ENCODE results near the gene MOB2. TPM values are rescaled to one million over a fixed set of nuclear protein-coding genes. Genes with fewer than 3 reads are reported as not detected.

Gene MOB2
- total and polyA plus RNA-seq, 4 donors: 8.3 to 18.5 (median 14.8) TPM

DNA sequence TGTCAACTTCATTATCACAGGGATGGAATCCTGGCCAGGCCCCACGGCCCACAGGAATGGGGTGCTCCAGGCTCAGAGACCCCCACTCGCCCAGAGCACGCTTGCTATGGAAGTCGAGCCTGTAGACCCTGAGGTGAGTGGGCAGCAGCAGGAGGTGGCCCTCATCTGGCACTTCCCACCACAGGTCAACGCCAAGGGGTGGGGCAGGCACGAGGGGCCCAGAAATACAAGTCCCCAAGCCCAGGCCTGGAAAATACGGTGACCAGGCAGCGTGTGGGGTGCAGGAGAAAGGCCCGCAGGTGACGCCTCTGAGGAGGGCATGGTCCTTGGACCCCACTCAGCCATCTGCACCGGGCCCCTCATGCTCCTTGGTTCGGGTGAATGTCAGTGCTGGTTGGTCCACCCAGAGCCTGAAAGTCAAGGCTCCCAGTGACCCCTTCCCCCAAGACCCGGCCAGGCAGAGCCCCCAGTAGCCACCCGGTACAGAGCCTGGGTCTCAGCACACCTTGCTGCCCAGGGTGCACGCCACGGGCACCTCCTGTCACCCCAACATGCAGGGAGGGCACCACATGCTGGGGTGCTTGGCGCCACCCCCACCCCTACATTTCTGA is 2.4 kb downstream of the MOB2 start:
- no peak for DNase-seq (ENCODE audit: low spot score)

More for the DNA sequence above, 2.4 kb downstream of the MOB2 start:
- Histone ChIP-seq H3K36me3 (ENCODE audit: control insufficient read depth in 4 of 4, insufficient read depth in 3 of 4, low read depth in 1 of 4, low read length in 3 of 4) (peaks cover 0 to 9% (median 8%) of the 10 kb centered on the region in 4 donors), H3K27ac (ENCODE audit: low read depth in 1 of 2, low read length in 2 of 2) (no peak overlapping the region), H3K4me3 (ENCODE audit: low read depth in 1 of 3, low read length in 3 of 3) (no peak overlapping the region), H3K27me3 (ENCODE audit: control insufficient read depth in 4 of 4, insufficient read depth in 4 of 4, low read length in 3 of 4) (no peaks in the 10 kb centered on the region), H3K9ac (ENCODE audit: low read depth in 1 of 2, low read length in 2 of 2) (no peak overlapping the region), H3K4me1 (ENCODE audit: control insufficient read depth in 4 of 4, insufficient read depth in 4 of 4, low read length in 3 of 4) (peaks cover 0 to 13% (median 4%) of the 10 kb centered on the region in 4 donors), H3K9me3 (ENCODE audit: control insufficient read depth in 4 of 4, low read length in 3 of 4) (no peaks in the 10 kb centered on the region)
- WGBS: 94% methylated on average over 17 of the region's 17 CpGs
- TF ChIP-seq HNF4G (IDR thresholded peaks at IDR 0.05) (no peak), REST (IDR thresholded peaks at IDR 0.05) (no peak), CTCF (IDR thresholded peaks at IDR 0.05; ENCODE audit: low read depth, low read length, missing input control) (no peak), FOXA2 (IDR thresholded peaks at IDR 0.05) (no peak), SP1 (IDR thresholded peaks at IDR 0.05) (no peak), HNF4A (conservative IDR thresholded peaks at IDR 0.05) (no peak), RAD21 (IDR thresholded peaks at IDR 0.05) (no peak), JUND (IDR thresholded peaks at IDR 0.05) (no peak), NR2F2 (IDR thresholded peaks at IDR 0.05) (no peak), GABPA (IDR thresholded peaks at IDR 0.05 in 1 of 2, conservative IDR thresholded peaks at IDR 0.05 in 1 of 2) (no peak), YY1 (IDR thresholded peaks at IDR 0.05) (no peak), EGR1 (IDR thresholded peaks at IDR 0.05; ENCODE audit: low read depth in 2 of 2) (no peak), FOXA1 (IDR thresholded peaks at IDR 0.05) (no peak), TAF1 (conservative IDR thresholded peaks at IDR 0.05) (no peak), RXRA (IDR thresholded peaks at IDR 0.05) (no peak)
- TF ChIP-seq, protein P1, sequence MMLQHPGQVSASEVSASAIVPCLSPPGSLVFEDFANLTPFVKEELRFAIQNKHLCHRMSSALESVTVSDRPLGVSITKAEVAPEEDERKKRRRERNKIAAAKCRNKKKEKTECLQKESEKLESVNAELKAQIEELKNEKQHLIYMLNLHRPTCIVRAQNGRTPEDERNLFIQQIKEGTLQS (IDR thresholded peaks at IDR 0.05): no peak
- TF ChIP-seq, protein P2, sequence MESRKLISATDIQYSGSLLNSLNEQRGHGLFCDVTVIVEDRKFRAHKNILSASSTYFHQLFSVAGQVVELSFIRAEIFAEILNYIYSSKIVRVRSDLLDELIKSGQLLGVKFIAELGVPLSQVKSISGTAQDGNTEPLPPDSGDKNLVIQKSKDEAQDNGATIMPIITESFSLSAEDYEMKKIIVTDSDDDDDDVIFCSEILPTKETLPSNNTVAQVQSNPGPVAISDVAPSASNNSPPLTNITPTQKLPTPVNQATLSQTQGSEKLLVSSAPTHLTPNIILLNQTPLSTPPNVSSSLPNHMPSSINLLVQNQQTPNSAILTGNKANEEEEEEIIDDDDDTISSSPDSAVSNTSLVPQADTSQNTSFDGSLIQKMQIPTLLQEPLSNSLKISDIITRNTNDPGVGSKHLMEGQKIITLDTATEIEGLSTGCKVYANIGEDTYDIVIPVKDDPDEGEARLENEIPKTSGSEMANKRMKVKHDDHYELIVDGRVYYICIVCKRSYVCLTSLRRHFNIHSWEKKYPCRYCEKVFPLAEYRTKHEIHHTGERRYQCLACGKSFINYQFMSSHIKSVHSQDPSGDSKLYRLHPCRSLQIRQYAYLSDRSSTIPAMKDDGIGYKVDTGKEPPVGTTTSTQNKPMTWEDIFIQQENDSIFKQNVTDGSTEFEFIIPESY (IDR thresholded peaks at IDR 0.05): no peak
- TF ChIP-seq, protein P3, sequence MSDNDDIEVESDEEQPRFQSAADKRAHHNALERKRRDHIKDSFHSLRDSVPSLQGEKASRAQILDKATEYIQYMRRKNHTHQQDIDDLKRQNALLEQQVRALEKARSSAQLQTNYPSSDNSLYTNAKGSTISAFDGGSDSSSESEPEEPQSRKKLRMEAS (IDR thresholded peaks at IDR 0.05): no peak

Measured in liver (tissue), 9 donors.